SHP77 treated with DMSO at 0.1 percent for 48 hours (cell line): ENCODE results near the gene PRKCSH.
A peak's percentile ranks its signal among the peaks of the same experiment; 100 is the strongest.
"Not testable (repeated sequence)": the region's sequence is repeated elsewhere in the genome, so short reads cannot be mapped to it uniquely, and the experiment has no call there.

Source experiments
- DNase-seq: peaks from one replicate; lab custom pipeline; 2025; lab: John Stamatoyannopoulos, UW

PRKCSH gene, protein sequence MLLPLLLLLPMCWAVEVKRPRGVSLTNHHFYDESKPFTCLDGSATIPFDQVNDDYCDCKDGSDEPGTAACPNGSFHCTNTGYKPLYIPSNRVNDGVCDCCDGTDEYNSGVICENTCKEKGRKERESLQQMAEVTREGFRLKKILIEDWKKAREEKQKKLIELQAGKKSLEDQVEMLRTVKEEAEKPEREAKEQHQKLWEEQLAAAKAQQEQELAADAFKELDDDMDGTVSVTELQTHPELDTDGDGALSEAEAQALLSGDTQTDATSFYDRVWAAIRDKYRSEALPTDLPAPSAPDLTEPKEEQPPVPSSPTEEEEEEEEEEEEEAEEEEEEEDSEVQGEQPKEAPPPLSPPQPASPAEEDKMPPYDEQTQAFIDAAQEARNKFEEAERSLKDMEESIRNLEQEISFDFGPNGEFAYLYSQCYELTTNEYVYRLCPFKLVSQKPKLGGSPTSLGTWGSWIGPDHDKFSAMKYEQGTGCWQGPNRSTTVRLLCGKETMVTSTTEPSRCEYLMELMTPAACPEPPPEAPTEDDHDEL

GRCh38 chr19:11435057-11435832 is at the start of gene PRKCSH, which contains the start of gene ODAD3:
TSS of gene PRKCSH (plus strand) at chr19:11435635. CDS start at chr19:11436118, 483 bp downstream.
TSS of gene ODAD3 (minus strand) at chr19:11435121. CDS start at chr19:11435016, 105 bp downstream.
- DNase-seq, result peak; percentile 99

DNA sequence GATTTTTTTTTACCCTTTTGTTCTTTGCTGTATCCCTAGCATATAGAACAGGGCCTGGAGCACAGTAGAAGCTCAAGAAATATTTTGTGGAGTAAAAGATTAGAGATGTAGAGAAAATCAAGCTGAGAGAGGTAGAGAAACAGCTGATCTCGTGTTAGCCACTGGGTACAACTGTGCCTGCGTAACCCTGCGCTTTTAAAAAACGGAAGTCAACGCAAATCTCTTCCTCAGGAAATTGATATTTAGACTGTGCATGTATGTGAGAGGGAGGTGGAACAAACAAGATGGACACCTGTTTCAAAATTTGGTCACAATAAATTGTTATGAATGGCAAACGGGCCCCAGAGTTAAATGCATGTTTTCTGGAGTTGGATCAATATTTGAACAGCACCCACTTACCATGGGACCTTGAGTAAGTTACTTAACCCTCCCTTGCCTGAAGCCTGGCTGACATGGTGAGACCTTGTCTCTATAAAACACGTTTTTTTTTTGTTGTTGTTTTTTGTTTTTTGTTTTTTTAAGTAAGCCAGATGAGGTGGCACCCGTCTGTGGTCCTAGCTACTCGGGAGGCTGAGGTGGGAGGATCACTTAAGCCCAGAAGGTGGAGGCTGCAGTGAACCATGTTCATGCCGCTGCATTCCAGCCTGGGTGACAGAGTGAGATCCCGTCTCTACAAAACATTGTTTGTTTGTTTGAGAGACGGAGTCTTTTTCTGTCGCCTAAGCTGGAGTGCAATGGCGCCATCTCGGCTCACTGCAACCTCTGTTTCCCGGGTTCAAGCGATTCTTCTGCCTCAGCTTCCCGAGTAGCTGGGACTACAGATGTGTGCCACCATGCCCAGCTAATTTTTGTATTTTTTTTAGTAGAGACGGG is 48.0 kb upstream of the PRKCSH start:
- no peak for DNase-seq

- DNase-seq, result no peak
These were observed 45.1 kb upstream of the PRKCSH start for GRCh38 chr19:11390359-11390758.

- no peak for DNase-seq
These were observed 44.3 kb upstream of the PRKCSH start for GRCh38 chr19:11390933-11391680.

- DNase-seq, result no peak
These were observed 38.3 kb upstream of the PRKCSH start for GRCh38 chr19:11397089-11397610.

DNA sequence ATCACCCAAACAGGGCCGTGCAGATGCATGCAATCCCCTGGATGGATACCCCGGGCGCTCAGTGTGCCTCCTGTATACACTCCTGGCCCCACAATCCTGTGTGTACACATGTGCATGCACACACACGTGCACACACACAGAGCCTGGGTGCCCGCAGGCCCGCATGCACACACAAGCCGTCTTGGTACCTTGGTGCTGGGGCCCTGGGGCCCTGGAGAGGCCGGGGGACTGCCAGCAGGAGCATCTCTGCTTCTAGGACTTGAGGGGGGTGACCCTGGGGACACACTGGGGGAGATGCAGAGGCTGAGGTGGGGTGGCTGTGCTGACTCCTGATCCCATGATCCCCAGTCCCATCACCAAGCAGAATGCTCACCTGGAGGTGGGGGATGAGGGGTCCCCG is 35.8 kb upstream of the PRKCSH start:
- no peak for DNase-seq

- DNase-seq, result no peak
These were observed 34.6 kb upstream of the PRKCSH start for GRCh38 chr19:11400798-11401197.

- DNase-seq, result no peak
These were observed 33.5 kb upstream of the PRKCSH start for GRCh38 chr19:11401808-11402543.

GRCh38 chr19:11404588-11405222 is 30.7 kb upstream of the PRKCSH start:
- no peak for DNase-seq

DNA sequence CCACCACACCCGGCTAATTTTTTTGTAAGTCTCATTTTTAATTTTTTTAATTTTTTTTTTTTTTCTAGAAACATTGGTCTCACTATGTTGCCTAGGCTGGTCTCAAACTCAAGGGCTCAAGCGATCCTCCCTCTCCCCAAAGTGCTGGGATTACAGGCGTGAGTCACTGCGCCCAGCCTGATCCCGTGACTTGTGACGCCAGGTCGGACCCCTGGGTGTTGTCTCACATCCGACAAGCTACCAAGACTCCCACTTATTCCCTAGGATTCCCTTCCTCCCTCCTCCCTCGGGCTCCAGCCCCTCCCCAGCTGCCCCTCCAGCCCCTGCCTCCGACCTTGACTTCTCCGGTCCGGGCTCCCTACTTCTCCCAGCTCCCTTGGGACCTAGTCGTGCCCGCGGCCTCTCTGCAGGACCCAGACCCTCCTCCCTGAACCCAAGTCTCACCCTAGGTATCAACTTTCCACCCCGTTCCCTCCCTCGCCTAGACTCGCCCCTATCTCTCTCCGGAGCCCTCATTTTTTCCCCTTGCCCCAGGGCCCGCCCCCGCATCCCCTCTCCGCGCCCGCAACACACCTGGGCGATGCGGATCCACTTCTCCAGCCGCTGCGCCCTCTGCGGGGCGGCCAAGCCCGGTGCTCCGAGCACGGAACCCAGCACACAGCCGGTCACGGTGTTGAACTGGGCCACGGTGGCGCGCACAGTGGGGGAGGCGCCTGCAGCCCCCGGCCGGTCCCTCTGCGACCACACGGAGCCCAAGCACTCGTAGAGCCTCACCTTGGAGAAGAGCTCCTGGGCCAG is 29.4 kb upstream of the PRKCSH start:
- DNase-seq, result no peak

DNA sequence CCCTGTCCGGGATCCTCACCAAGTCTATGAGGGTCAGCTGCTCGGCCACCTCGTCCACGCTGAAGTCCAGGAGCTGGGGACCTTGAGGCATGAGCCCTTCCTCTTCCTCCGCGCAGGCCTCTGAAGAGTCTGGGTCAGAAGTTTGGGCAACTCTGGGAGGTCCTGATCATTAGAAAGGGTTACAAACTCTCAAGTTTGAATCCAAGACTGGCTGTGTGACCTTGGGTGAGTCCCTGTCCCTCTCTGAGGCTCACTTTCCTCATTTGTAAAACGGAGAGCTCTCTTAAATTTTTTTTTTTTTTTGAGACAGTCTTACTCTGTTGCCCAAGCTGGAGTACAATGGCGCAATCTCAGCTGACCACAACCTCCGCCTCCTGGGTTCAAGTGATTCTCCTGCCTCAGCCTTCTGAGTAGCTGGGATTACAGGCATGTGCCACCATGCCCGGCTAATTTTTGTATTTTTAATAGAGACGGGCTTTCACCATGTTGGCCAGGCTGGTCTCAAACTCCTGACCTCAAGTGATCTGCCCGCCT is 28.7 kb upstream of the PRKCSH start:
- not testable (repeated sequence) for DNase-seq

GRCh38 chr19:11408591-11408990 is 26.8 kb upstream of the PRKCSH start:
- no peak for DNase-seq

GRCh38 chr19:11410682-11411081 is 24.8 kb upstream of the PRKCSH start:
- no peak for DNase-seq

- DNase-seq, result no peak
These were observed 20.9 kb upstream of the PRKCSH start for GRCh38 chr19:11414544-11414943.

DNA sequence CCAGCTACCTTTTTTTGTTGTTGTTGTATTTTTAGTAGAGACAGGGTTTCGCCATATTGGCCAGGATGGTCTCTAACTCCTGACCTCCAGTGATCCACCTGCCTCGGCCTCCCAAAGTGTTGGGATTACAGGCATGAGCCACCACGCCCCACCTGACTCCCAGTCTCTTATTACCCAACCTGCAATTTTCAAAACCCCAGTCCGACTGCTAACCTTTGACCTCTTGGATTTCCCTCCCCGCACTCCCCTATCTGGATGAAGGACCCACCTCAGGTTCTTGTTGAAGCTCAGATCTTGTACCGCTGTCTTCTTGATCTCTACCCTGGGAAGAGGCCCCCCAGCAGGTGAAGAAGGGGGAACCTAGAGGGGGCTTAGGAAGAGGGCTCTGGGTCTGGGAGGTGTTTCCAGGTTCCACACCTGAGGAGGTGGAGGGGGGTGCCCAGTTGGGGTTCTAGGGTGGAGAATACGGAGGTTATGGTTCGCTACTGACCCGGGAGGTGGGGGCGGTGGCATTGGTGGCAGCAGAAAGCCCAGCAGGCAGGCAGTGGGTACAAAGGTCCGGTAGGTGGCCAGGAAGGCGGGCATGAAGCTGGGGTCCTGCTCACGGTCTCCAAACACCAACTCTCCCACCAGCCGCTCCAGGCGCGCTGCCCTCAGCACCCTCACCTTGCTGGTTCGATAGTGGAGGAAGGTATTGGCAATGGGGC is 18.9 kb upstream of the PRKCSH start:
- no peak for DNase-seq

GRCh38 chr19:11418094-11418548 is 17.3 kb upstream of the PRKCSH start:
- DNase-seq, result no peak

DNA sequence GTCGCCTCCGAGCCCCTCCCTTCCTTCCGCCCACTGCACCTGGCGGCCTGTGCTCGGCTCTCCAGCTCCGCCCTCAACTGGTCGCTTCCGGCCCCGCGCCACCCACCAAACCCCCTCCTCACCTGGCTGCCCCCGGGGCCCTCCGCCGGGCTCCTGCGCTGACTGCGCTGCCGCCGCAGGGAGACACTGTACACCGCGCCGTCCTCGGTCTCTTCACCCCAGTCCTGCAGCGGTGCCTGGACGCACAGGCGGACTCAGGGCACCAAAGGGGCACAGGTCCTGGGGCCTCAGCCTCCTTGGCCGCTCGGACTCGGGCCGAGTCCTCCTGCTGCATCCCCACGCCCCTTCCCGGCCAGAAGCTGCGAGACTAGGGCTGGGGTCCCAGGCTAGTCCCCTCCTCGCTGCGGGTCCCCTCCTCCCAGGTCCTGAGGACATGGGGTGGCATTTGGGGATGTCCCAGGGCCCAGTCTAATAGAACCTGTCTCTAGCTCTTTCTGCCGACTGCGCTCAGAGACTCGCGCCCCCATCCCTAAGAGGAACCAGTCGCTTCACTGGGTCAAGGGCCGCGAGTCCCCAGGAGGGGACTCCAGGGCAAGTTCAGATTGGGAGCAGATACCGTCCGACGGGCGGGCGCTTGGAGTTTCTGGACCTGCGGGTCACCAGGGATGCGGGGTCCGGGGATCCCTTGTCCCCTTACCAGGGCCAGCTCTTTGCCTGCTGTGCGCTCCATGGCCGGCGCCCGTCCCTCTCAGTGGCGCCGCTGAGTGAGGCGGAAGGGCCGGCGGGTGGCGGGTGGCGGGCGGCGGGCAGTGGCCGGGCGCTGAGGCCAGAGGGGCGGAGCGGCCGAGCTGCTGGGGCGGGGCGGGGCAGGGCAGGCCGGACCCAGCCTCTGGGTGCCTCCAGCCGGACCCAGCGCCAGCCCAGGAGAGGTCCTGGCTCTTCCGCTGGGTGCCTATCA is 16.6 kb upstream of the PRKCSH start, which contains the start of gene RGL3:
Gene RGL3, minus strand, starts transcription at position 766 of the 958 bp plus-strand sequence. Its CDS starts 36 bp downstream, at position 730.
- DNase-seq, result peak; percentile 11
